ENCODE results near the gene SCN2A.
"Not testable (repeated sequence)": the region's sequence is repeated elsewhere in the genome, so short reads cannot be mapped to it uniquely, and the experiment has no call there.

The SCN2A gene

GRCh38 chr2:165245081-165245793 is 6.0 kb downstream of the SCN2A start:
- FAIRE-seq (no peak), DNase-seq (ENCODE audit: insufficient read length, low spot score) (no peak)
- TF ChIP-seq POLR2A (IDR thresholded peaks at IDR 0.05; ENCODE audit: low read depth, low read length), result no peak
- TF ChIP-seq SPI1 (IDR thresholded peaks at IDR 0.05; ENCODE audit: low read depth, low read length), result no peak
- no peak for TF ChIP-seq TAF1 (IDR thresholded peaks at IDR 0.05; ENCODE audit: low read depth, low read length)

- FAIRE-seq (no peak), DNase-seq (ENCODE audit: insufficient read length, low spot score) (no peak)
- no peak for TF ChIP-seq POLR2A (IDR thresholded peaks at IDR 0.05; ENCODE audit: low read depth, low read length)
- no peak for TF ChIP-seq POLR2AphosphoS5 (IDR thresholded peaks at IDR 0.05; ENCODE audit: low read depth, low read length)
- no peak for TF ChIP-seq POU2F2 (IDR thresholded peaks at IDR 0.05; ENCODE audit: low read depth, low read length)
- TF ChIP-seq TAF1 (IDR thresholded peaks at IDR 0.05; ENCODE audit: low read depth, low read length), result no peak
- TF ChIP-seq PAX5 (IDR thresholded peaks at IDR 0.05; ENCODE audit: insufficient read depth, low read length, severe bottlenecking), result no peak
- TF ChIP-seq SPI1 (IDR thresholded peaks at IDR 0.05; ENCODE audit: low read depth, low read length), result no peak
Measured at GRCh38 chr2:165248238-165248637, 9.0 kb downstream of the SCN2A start.

GRCh38 chr2:165251366-165251765 is 12.2 kb downstream of the SCN2A start:
- TF ChIP-seq POLR2AphosphoS5 (IDR thresholded peaks at IDR 0.05; ENCODE audit: low read depth, low read length) (no peak), POLR2A (IDR thresholded peaks at IDR 0.05; ENCODE audit: low read depth, low read length) (no peak), PAX5 (IDR thresholded peaks at IDR 0.05; ENCODE audit: insufficient read depth, low read length, severe bottlenecking) (no peak), SPI1 (IDR thresholded peaks at IDR 0.05; ENCODE audit: low read depth, low read length) (no peak), TAF1 (IDR thresholded peaks at IDR 0.05; ENCODE audit: low read depth, low read length) (no peak), POU2F2 (IDR thresholded peaks at IDR 0.05; ENCODE audit: low read depth, low read length) (no peak)
- DNase-seq (ENCODE audit: insufficient read length, low spot score) (no peak), FAIRE-seq (no peak)

- TF ChIP-seq POU2F2 (IDR thresholded peaks at IDR 0.05; ENCODE audit: low read depth, low read length), result no peak
- TF ChIP-seq POLR2AphosphoS5 (IDR thresholded peaks at IDR 0.05; ENCODE audit: low read depth, low read length), result no peak
- TF ChIP-seq PAX5 (IDR thresholded peaks at IDR 0.05; ENCODE audit: insufficient read depth, low read length, severe bottlenecking), result no peak
- no peak for TF ChIP-seq TAF1 (IDR thresholded peaks at IDR 0.05; ENCODE audit: low read depth, low read length)
- TF ChIP-seq SPI1 (IDR thresholded peaks at IDR 0.05; ENCODE audit: low read depth, low read length), result no peak
- TF ChIP-seq POLR2A (IDR thresholded peaks at IDR 0.05; ENCODE audit: low read depth, low read length), result no peak
- FAIRE-seq, result no peak
- DNase-seq (ENCODE audit: insufficient read length, low spot score), result no peak
Measured at GRCh38 chr2:165253178-165253577, 14.0 kb downstream of the SCN2A start.

- no peak for DNase-seq (ENCODE audit: insufficient read length, low spot score)
- FAIRE-seq, result no peak
- TF ChIP-seq PAX5 (IDR thresholded peaks at IDR 0.05; ENCODE audit: insufficient read depth, low read length, severe bottlenecking), result no peak
- TF ChIP-seq POU2F2 (IDR thresholded peaks at IDR 0.05; ENCODE audit: low read depth, low read length), result no peak
- no peak for TF ChIP-seq TAF1 (IDR thresholded peaks at IDR 0.05; ENCODE audit: low read depth, low read length)
- TF ChIP-seq POLR2A (IDR thresholded peaks at IDR 0.05; ENCODE audit: low read depth, low read length), result no peak
- no peak for TF ChIP-seq SPI1 (IDR thresholded peaks at IDR 0.05; ENCODE audit: low read depth, low read length)
- TF ChIP-seq POLR2AphosphoS5 (IDR thresholded peaks at IDR 0.05; ENCODE audit: low read depth, low read length), result no peak
Measured at GRCh38 chr2:165256618-165257017, 17.4 kb downstream of the SCN2A start.

GRCh38 chr2:165260347-165260746 is 21.1 kb downstream of the SCN2A start:
- DNase-seq (ENCODE audit: insufficient read length, low spot score); FAIRE-seq: not testable (repeated sequence)

GRCh38 chr2:165268754-165269153 is 29.5 kb downstream of the SCN2A start:
- FAIRE-seq (no peak), DNase-seq (ENCODE audit: insufficient read length, low spot score) (no peak)
- TF ChIP-seq TAF1 (IDR thresholded peaks at IDR 0.05; ENCODE audit: low read depth, low read length), result no peak
- no peak for TF ChIP-seq PAX5 (IDR thresholded peaks at IDR 0.05; ENCODE audit: insufficient read depth, low read length, severe bottlenecking)
- TF ChIP-seq POLR2AphosphoS5 (IDR thresholded peaks at IDR 0.05; ENCODE audit: low read depth, low read length), result no peak
- no peak for TF ChIP-seq SPI1 (IDR thresholded peaks at IDR 0.05; ENCODE audit: low read depth, low read length)

- no peak for TF ChIP-seq POU2F2 (IDR thresholded peaks at IDR 0.05; ENCODE audit: low read depth, low read length)
- no peak for TF ChIP-seq POLR2A (IDR thresholded peaks at IDR 0.05; ENCODE audit: low read depth, low read length)
- no peak for TF ChIP-seq POLR2AphosphoS5 (IDR thresholded peaks at IDR 0.05; ENCODE audit: low read depth, low read length)
- no peak for TF ChIP-seq TAF1 (IDR thresholded peaks at IDR 0.05; ENCODE audit: low read depth, low read length)
- TF ChIP-seq PAX5 (IDR thresholded peaks at IDR 0.05; ENCODE audit: insufficient read depth, low read length, severe bottlenecking), result no peak
- no peak for TF ChIP-seq SPI1 (IDR thresholded peaks at IDR 0.05; ENCODE audit: low read depth, low read length)
- no peak for FAIRE-seq
- DNase-seq (ENCODE audit: insufficient read length, low spot score), result no peak
Measured at GRCh38 chr2:165273176-165273575, 34.0 kb downstream of the SCN2A start.

GRCh38 chr2:165274698-165275097 is 35.5 kb downstream of the SCN2A start:
- FAIRE-seq, result no peak
- no peak for DNase-seq (ENCODE audit: insufficient read length, low spot score)
- TF ChIP-seq POLR2AphosphoS5 (IDR thresholded peaks at IDR 0.05; ENCODE audit: low read depth, low read length) (no peak), TAF1 (IDR thresholded peaks at IDR 0.05; ENCODE audit: low read depth, low read length) (no peak), PAX5 (IDR thresholded peaks at IDR 0.05; ENCODE audit: insufficient read depth, low read length, severe bottlenecking) (no peak), POU2F2 (IDR thresholded peaks at IDR 0.05; ENCODE audit: low read depth, low read length) (no peak), POLR2A (IDR thresholded peaks at IDR 0.05; ENCODE audit: low read depth, low read length) (no peak)

- DNase-seq (ENCODE audit: insufficient read length, low spot score), result no peak
- FAIRE-seq, result no peak
- no peak for TF ChIP-seq PAX5 (IDR thresholded peaks at IDR 0.05; ENCODE audit: insufficient read depth, low read length, severe bottlenecking)
- no peak for TF ChIP-seq TAF1 (IDR thresholded peaks at IDR 0.05; ENCODE audit: low read depth, low read length)
- TF ChIP-seq POLR2AphosphoS5 (IDR thresholded peaks at IDR 0.05; ENCODE audit: low read depth, low read length), result no peak
- TF ChIP-seq SPI1 (IDR thresholded peaks at IDR 0.05; ENCODE audit: low read depth, low read length), result no peak
- TF ChIP-seq POU2F2 (IDR thresholded peaks at IDR 0.05; ENCODE audit: low read depth, low read length), result no peak
- no peak for TF ChIP-seq POLR2A (IDR thresholded peaks at IDR 0.05; ENCODE audit: low read depth, low read length)
Measured at GRCh38 chr2:165275932-165276331, 36.7 kb downstream of the SCN2A start.

Measured in GM12891 (cell line).